ENCODE measurements around the gene IRF2BP2.

The IRF2BP2 gene

GRCh38 chr1:234610061-234610665 is at the start of gene IRF2BP2:
Gene IRF2BP2 (minus strand): TSS chr1:234610178. CDS start chr1:234609494, 684 bp downstream.
- 0 out of 2 replicates have a peak, but pooled peaks have one; percentile 1 for TF ChIP-seq TCF12 (IDR thresholded peaks at IDR 0.05; ENCODE audit: low read depth)
- TF ChIP-seq TAF1 (IDR thresholded peaks at IDR 0.05; ENCODE audit: low read depth), result peak; percentile 82; the same call in 1 of the 2 replicates
- TF ChIP-seq EP300 (IDR thresholded peaks at IDR 0.05; ENCODE audit: borderline replicate concordance), result 0 out of 2 replicates have a peak, but pooled peaks have one; percentile 13
- no peak for TF ChIP-seq YY1 (IDR thresholded peaks at IDR 0.05; ENCODE audit: low read depth)
- no peak for TF ChIP-seq RAD21 (IDR thresholded peaks at IDR 0.05; ENCODE audit: low read depth)
- TF ChIP-seq CEBPB (IDR thresholded peaks at IDR 0.05), result no peak
- no peak for TF ChIP-seq CREB1 (IDR thresholded peaks at IDR 0.05; ENCODE audit: low read depth)
- peak; percentile 16; the same call in 1 of the 2 replicates for TF ChIP-seq MAX (IDR thresholded peaks at IDR 0.05)
- TF ChIP-seq FOXM1 (IDR thresholded peaks at IDR 0.05; ENCODE audit: borderline replicate concordance, low read depth), result no peak
- no peak for TF ChIP-seq TEAD4 (IDR thresholded peaks at IDR 0.05)
- no peak for TF ChIP-seq NFIC (IDR thresholded peaks at IDR 0.05)

GRCh38 chr1:234659538-234659937 is 49.6 kb upstream of the IRF2BP2 start:
- TF ChIP-seq RAD21 (IDR thresholded peaks at IDR 0.05; ENCODE audit: low read depth) (no peak), EGR1 (IDR thresholded peaks at IDR 0.05) (no peak), USF1 (IDR thresholded peaks at IDR 0.05) (no peak), EP300 (IDR thresholded peaks at IDR 0.05; ENCODE audit: borderline replicate concordance) (no peak), ZBTB7A (IDR thresholded peaks at IDR 0.05; ENCODE audit: low read depth) (no peak), CREB1 (IDR thresholded peaks at IDR 0.05; ENCODE audit: low read depth) (no peak), REST (IDR thresholded peaks at IDR 0.05; ENCODE audit: low read depth) (no peak)

GRCh38 chr1:234658138-234658537 is 48.2 kb upstream of the IRF2BP2 start:
- TF ChIP-seq NFIC (IDR thresholded peaks at IDR 0.05) (0 out of 2 replicates have a peak, but pooled peaks have one; percentile 17), CEBPB (IDR thresholded peaks at IDR 0.05) (peak; percentile 79), TEAD4 (IDR thresholded peaks at IDR 0.05) (peak; percentile 58), USF1 (IDR thresholded peaks at IDR 0.05) (no peak), REST (IDR thresholded peaks at IDR 0.05; ENCODE audit: low read depth) (no peak)

GRCh38 chr1:234656944-234657654 is 47.1 kb upstream of the IRF2BP2 start:
- TF ChIP-seq CEBPB (IDR thresholded peaks at IDR 0.05) (no peak), EGR1 (IDR thresholded peaks at IDR 0.05) (no peak), ZBTB7A (IDR thresholded peaks at IDR 0.05; ENCODE audit: low read depth) (no peak), YY1 (IDR thresholded peaks at IDR 0.05; ENCODE audit: low read depth) (no peak), RAD21 (IDR thresholded peaks at IDR 0.05; ENCODE audit: low read depth) (no peak), USF1 (IDR thresholded peaks at IDR 0.05) (no peak), FOXM1 (IDR thresholded peaks at IDR 0.05; ENCODE audit: borderline replicate concordance, low read depth) (no peak)

GRCh38 chr1:234656070-234656895 is 46.3 kb upstream of the IRF2BP2 start:
- no peak for TF ChIP-seq FOXM1 (IDR thresholded peaks at IDR 0.05; ENCODE audit: borderline replicate concordance, low read depth)
- no peak for TF ChIP-seq CREB1 (IDR thresholded peaks at IDR 0.05; ENCODE audit: low read depth)
- no peak for TF ChIP-seq EP300 (IDR thresholded peaks at IDR 0.05; ENCODE audit: borderline replicate concordance)
- no peak for TF ChIP-seq REST (IDR thresholded peaks at IDR 0.05; ENCODE audit: low read depth)
- TF ChIP-seq TEAD4 (IDR thresholded peaks at IDR 0.05), result no peak
- TF ChIP-seq USF1 (IDR thresholded peaks at IDR 0.05), result no peak
- TF ChIP-seq NFIC (IDR thresholded peaks at IDR 0.05), result no peak
- no peak for TF ChIP-seq ZBTB7A (IDR thresholded peaks at IDR 0.05; ENCODE audit: low read depth)
- no peak for TF ChIP-seq YY1 (IDR thresholded peaks at IDR 0.05; ENCODE audit: low read depth)
- TF ChIP-seq MAX (IDR thresholded peaks at IDR 0.05), result no peak
- TF ChIP-seq TAF1 (IDR thresholded peaks at IDR 0.05; ENCODE audit: low read depth), result no peak
- no peak for TF ChIP-seq RAD21 (IDR thresholded peaks at IDR 0.05; ENCODE audit: low read depth)
- no peak for TF ChIP-seq CEBPB (IDR thresholded peaks at IDR 0.05)
- no peak for TF ChIP-seq TCF12 (IDR thresholded peaks at IDR 0.05; ENCODE audit: low read depth)
- no peak for TF ChIP-seq EGR1 (IDR thresholded peaks at IDR 0.05)
